ACC112 (cell line): ENCODE measurements around the gene ALPG.
"Not testable (repeated sequence)": the region's sequence is repeated elsewhere in the genome, so short reads cannot be mapped to it uniquely, and the experiment has no call there.

Experiments used
- H2AFZ ChIP-seq: fragments of 200-600 bp; sonication (generic); one replicate; pipeline ENCODE4 v1.6.0; 2017; ENCODE audit warnings: antibody characterized with exemption, low read length; ENCODE audit not compliant: unreplicated experiment
- H3K27ac ChIP-seq: fragments of 200-600 bp; sonication (generic); 2 replicates; pipeline ENCODE4 v1.5.1; 2014; ENCODE audit warnings: low read depth, mild to moderate bottlenecking, antibody characterized with exemption, low read length, moderate library complexity
- H3K27me3 ChIP-seq: fragments of 200-600 bp; sonication (generic); 2 replicates; pipeline ENCODE4 v1.6.1; 2014; ENCODE audit warnings: mild to moderate bottlenecking, antibody characterized with exemption, low read length, moderate library complexity, mixed read lengths; ENCODE audit not compliant: insufficient read depth
- H3K36me3 ChIP-seq: fragments of 200-600 bp; sonication (generic); 2 replicates; pipeline ENCODE4 v1.6.1; 2016; ENCODE audit warnings: mild to moderate bottlenecking, antibody characterized with exemption, low read length, moderate library complexity, mixed read lengths; ENCODE audit not compliant: insufficient read depth
- H3K4me1 ChIP-seq: fragments of 200-600 bp; sonication (generic); one replicate; pipeline ENCODE4 v1.6.1; 2016; ENCODE audit warnings: low read length, mixed read lengths; ENCODE audit not compliant: insufficient read depth, unreplicated experiment, control insufficient read depth
- H3K4me3 ChIP-seq: fragments of 200-600 bp; sonication (generic); 2 replicates; pipeline ENCODE4 v1.5.1; 2014; ENCODE audit warnings: mild to moderate bottlenecking, low read depth, low read length
- H3K79me2 ChIP-seq: fragments of 200-600 bp; sonication (generic); one replicate; pipeline ENCODE4 v1.6.0; 2016; ENCODE audit warnings: low read length; ENCODE audit not compliant: control insufficient read depth, unreplicated experiment, insufficient read depth

ALPG gene

GRCh38 chr2:232422051-232422450 lies 15.4 kb downstream of the ALPG start:
- Histone ChIP-seq H3K4me3 (no peak overlapping the region), H3K27me3 (peaks cover 87% of the 10 kb centered on the region), H3K4me1 (no peaks in the 10 kb centered on the region), H3K36me3 (peaks cover 3% of the 10 kb centered on the region; the same call in 1 of the 2 replicates), H2AFZ (no peak overlapping the region), H3K27ac (no peak overlapping the region), H3K79me2 (no peaks in the 10 kb centered on the region)

- peaks cover 82% of the 10 kb centered on the region for H3K27me3 ChIP-seq
- not testable (repeated sequence) for H2AFZ ChIP-seq, H3K79me2 ChIP-seq, H3K36me3 ChIP-seq, H3K4me1 ChIP-seq, H3K27ac ChIP-seq, H3K4me3 ChIP-seq
Measured at GRCh38 chr2:232422996-232423395, 16.4 kb downstream of the ALPG start.

- peaks cover 78% of the 10 kb centered on the region for H3K27me3 ChIP-seq
- not testable (repeated sequence) for H3K79me2 ChIP-seq, H3K36me3 ChIP-seq, H3K4me1 ChIP-seq, H3K27ac ChIP-seq, H3K4me3 ChIP-seq, H2AFZ ChIP-seq
Measured at GRCh38 chr2:232423407-232423806, 16.8 kb downstream of the ALPG start.

GRCh38 chr2:232431705-232432590 lies 25.3 kb downstream of the ALPG start:
- no peak overlapping the region for H2AFZ ChIP-seq
- H3K79me2 ChIP-seq, result no peaks in the 10 kb centered on the region
- no peak overlapping the region for H3K27ac ChIP-seq
- no peaks in the 10 kb centered on the region for H3K4me1 ChIP-seq
- H3K36me3 ChIP-seq, result no peaks in the 10 kb centered on the region
- H3K27me3 ChIP-seq, result no peaks in the 10 kb centered on the region
- no peak overlapping the region for H3K4me3 ChIP-seq

- H3K4me3 ChIP-seq, result no peak overlapping the region
- H3K4me1 ChIP-seq, result no peaks in the 10 kb centered on the region
- H2AFZ ChIP-seq, result no peak overlapping the region
- no peak overlapping the region for H3K27ac ChIP-seq
- no peaks in the 10 kb centered on the region for H3K27me3 ChIP-seq
- no peaks in the 10 kb centered on the region for H3K79me2 ChIP-seq
- no peaks in the 10 kb centered on the region for H3K36me3 ChIP-seq
Measured at GRCh38 chr2:232432598-232433184, 26.0 kb downstream of the ALPG start.

GRCh38 chr2:232433622-232434021 lies 27.0 kb downstream of the ALPG start:
- not testable (repeated sequence) for H3K79me2 ChIP-seq, H3K4me1 ChIP-seq, H2AFZ ChIP-seq, H3K27ac ChIP-seq, H3K27me3 ChIP-seq, H3K4me3 ChIP-seq, H3K36me3 ChIP-seq

GRCh38 chr2:232434091-232434490 lies 27.4 kb downstream of the ALPG start:
- no peak overlapping the region for H3K27ac ChIP-seq
- no peak overlapping the region for H3K4me3 ChIP-seq
- H3K36me3 ChIP-seq, result no peaks in the 10 kb centered on the region
- no peak overlapping the region for H2AFZ ChIP-seq
- no peaks in the 10 kb centered on the region for H3K27me3 ChIP-seq
- H3K79me2 ChIP-seq, result no peaks in the 10 kb centered on the region
- H3K4me1 ChIP-seq, result no peaks in the 10 kb centered on the region

GRCh38 chr2:232434563-232435374 lies 28.1 kb downstream of the ALPG start:
- H3K4me3 ChIP-seq, result no peak overlapping the region
- H3K27me3 ChIP-seq, result no peaks in the 10 kb centered on the region
- no peak overlapping the region for H2AFZ ChIP-seq
- no peak overlapping the region for H3K27ac ChIP-seq
- no peaks in the 10 kb centered on the region for H3K36me3 ChIP-seq
- H3K4me1 ChIP-seq, result no peaks in the 10 kb centered on the region
- H3K79me2 ChIP-seq, result no peaks in the 10 kb centered on the region

- H3K79me2 ChIP-seq, result no peaks in the 10 kb centered on the region
- H2AFZ ChIP-seq, result no peak overlapping the region
- no peak overlapping the region for H3K27ac ChIP-seq
- H3K27me3 ChIP-seq, result no peaks in the 10 kb centered on the region
- no peaks in the 10 kb centered on the region for H3K4me1 ChIP-seq
- H3K4me3 ChIP-seq, result no peak overlapping the region
- H3K36me3 ChIP-seq, result no peaks in the 10 kb centered on the region
Measured at GRCh38 chr2:232435375-232435648, 28.7 kb downstream of the ALPG start.

- H3K27ac ChIP-seq, result no peak overlapping the region
Measured at GRCh38 chr2:232435805-232436204, 29.2 kb downstream of the ALPG start.

More at GRCh38 chr2:232435805-232436204, 29.2 kb downstream of the ALPG start:
- Histone ChIP-seq H3K27me3 (no peaks in the 10 kb centered on the region), H3K4me3 (no peak overlapping the region), H3K36me3 (no peaks in the 10 kb centered on the region), H3K4me1 (no peaks in the 10 kb centered on the region), H3K79me2 (no peaks in the 10 kb centered on the region), H2AFZ (no peak overlapping the region)
